Large intestine (tissue), 3 donors: ENCODE data around the gene KSR1. TPM values are rescaled to one million over a fixed set of nuclear protein-coding genes. Genes with fewer than 3 reads are reported as not detected.

ENCODE experiments used
- DNase-seq, 2 donors: peaks; one replicate each; pipeline versions ENCODE4 v3.0.0 to v3.0.0-alpha.2; 2013
- H3K27ac ChIP-seq: one replicate; pipeline ENCODE4 v1.5.1; 2013; ENCODE audit warnings: low read length
- H3K27me3 ChIP-seq: 2 replicates; pipeline ENCODE4 v1.6.1; 2013; ENCODE audit warnings: low read length; ENCODE audit not compliant: control insufficient read depth, insufficient read depth
- H3K36me3 ChIP-seq: 2 replicates; pipeline ENCODE4 v1.6.1; 2013; ENCODE audit warnings: low read length; ENCODE audit not compliant: control insufficient read depth, insufficient read depth
- H3K4me1 ChIP-seq: one replicate; pipeline ENCODE4 v1.6.1; 2013; ENCODE audit warnings: low read length; ENCODE audit not compliant: control insufficient read depth, insufficient read depth
- H3K4me3 ChIP-seq: one replicate; pipeline ENCODE4 v1.5.1; 2013; ENCODE audit warnings: low read length
- H3K9me3 ChIP-seq: one replicate; pipeline ENCODE4 v1.6.1; 2013; ENCODE audit warnings: mild to moderate bottlenecking, low read depth, low read length, moderate library complexity; ENCODE audit not compliant: control insufficient read depth
- WGBS: methylation state at CpG from one replicate; pipeline ENCODE4 v1.1.5; 2013; ENCODE audit warnings: low lambda C conversion rate; ENCODE audit not compliant: insufficient coverage; 5-methylcytosine and 5-hydroxymethylcytosine counted together
- polyA plus RNA-seq: library from polyadenylated mRNA; unstranded; fragments of 120-200 nt; gene quantifications from one replicate; pipeline ENCODE4 v1.2.1, GENCODE V29; 2013

The KSR1 gene
- polyA plus RNA-seq, 1 donor = 65.0 TPM

- H3K4me1 ChIP-seq = peaks cover 49% of the 10 kb centered on the region
- H3K27me3 ChIP-seq = no peaks in the 10 kb centered on the region
- no peak overlapping the region for H3K27ac ChIP-seq
- H3K9me3 ChIP-seq = no peaks in the 10 kb centered on the region
- no peak overlapping the region for H3K4me3 ChIP-seq
- no peak for DNase-seq
- no peaks in the 10 kb centered on the region for H3K36me3 ChIP-seq
- WGBS = no CpG with 5 or more reads among the region's 2 CpGs
Observed at GRCh38 chr17:27525316-27525715, 69.1 kb downstream of the KSR1 start.

DNA sequence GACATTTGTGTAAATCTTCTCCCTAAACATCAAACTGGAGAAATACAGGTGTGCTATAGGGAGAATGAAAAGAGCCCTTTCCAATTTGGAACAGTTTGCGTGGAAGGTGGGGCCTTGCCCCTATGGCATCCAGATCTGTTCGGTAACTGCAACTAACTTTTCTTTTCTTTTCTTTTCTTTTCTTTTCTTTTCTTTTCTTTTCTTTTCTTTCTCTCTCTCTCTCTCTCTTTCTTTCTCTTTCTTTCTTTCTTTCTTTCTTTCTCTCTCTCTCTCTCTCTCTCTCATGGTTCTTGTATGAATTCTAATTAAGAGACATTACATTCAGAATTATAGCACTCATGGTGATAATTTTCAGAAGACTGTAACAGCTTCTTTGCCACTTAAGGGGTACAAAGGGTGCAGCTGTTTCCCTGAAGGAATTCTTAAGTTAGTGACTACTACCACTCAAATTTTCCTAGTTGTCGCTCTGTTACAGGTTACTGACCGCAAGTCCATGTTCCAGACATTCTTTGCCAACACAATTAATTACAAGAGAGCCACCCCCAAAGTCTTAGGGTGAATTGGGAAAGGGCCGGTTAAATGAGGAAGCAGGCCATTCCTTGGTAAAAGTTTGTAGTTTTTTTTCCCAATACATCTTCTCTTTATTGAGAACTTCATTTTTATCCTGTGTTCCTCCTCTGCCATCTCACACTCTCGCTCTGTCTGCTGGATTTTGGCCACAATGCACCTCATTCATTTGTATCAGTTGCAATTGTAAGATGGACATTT lies 69.8 kb downstream of the KSR1 start:
- Histone ChIP-seq H3K27me3 (no peaks in the 10 kb centered on the region), H3K4me3 (no peak overlapping the region), H3K36me3 (no peaks in the 10 kb centered on the region), H3K4me1 (peaks cover 49% of the 10 kb centered on the region), H3K27ac (no peak overlapping the region), H3K9me3 (no peaks in the 10 kb centered on the region)
- 95% methylated on average over 4 of the region's 6 CpGs for WGBS
- DNase-seq = no peak

DNA sequence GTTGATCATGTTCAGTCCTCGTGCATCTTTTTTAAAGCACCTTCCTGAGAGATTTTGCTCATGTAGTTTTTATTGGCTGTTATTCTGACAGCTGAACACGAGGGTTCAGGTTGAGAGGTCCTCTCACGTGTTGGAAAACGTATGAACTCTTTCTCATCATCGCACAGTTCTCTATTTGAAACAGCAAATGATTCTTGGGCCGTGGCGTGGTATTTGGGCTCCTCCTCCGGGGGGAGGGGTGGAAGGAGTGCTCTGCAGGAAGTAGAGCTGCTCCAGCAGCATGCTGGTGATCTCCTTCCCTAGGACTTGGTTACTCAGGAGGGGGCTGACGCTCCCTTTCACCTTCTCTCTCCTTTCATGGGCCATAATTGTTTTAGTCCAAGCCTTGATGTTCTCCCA lies 70.4 kb downstream of the KSR1 start:
- H3K9me3 ChIP-seq = no peaks in the 10 kb centered on the region
- H3K4me3 ChIP-seq = no peak overlapping the region
- DNase-seq = peak in 1 of 2 donors; percentile 73
- peaks cover 49% of the 10 kb centered on the region for H3K4me1 ChIP-seq
- peak overlapping the region; percentile 41 for H3K27ac ChIP-seq
- no peaks in the 10 kb centered on the region for H3K36me3 ChIP-seq
- WGBS = no CpG with 5 or more reads among the region's 9 CpGs
- no peaks in the 10 kb centered on the region for H3K27me3 ChIP-seq

DNA sequence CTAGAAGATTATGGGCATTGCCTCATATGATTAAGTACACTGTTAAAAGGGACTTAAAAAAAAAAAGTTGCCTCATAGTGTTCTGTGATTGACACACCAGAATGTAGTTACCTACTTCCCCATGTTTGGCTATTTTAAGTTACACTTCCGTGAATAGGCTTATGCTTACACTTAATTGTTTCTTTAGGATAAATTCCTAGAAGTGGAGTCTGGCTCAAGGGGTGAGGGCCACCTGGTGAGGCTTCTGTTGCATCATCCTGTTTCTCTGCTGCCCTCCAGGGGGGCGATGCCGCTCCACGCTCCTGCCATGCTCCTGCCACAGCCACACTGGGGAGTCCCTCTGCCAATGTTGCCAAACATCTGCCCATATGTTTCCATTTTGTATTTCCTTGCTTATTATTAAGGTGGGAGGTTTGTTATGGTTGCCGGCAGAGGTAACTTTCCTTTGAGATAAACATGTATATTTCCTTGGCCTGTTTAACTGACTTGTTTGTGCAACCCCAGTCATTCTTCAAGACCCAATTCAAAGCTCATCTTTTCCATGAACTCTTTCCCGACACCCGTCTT lies 73.1 kb downstream of the KSR1 start:
- no peaks in the 10 kb centered on the region for H3K36me3 ChIP-seq
- peak in 1 of 2 donors; percentile 43 for DNase-seq
- no peak overlapping the region for H3K4me3 ChIP-seq
- WGBS = 73% methylated on average over 3 of the region's 7 CpGs
- H3K27ac ChIP-seq = peak overlapping the region; percentile 26
- H3K4me1 ChIP-seq = peaks cover 58% of the 10 kb centered on the region
- H3K27me3 ChIP-seq = no peaks in the 10 kb centered on the region
- no peaks in the 10 kb centered on the region for H3K9me3 ChIP-seq

GRCh38 chr17:27530764-27531391 lies 74.6 kb downstream of the KSR1 start:
- Histone ChIP-seq H3K4me3 (no peak overlapping the region), H3K9me3 (no peaks in the 10 kb centered on the region), H3K27ac (peak overlapping the region; percentile 86), H3K27me3 (no peaks in the 10 kb centered on the region), H3K4me1 (peaks cover 66% of the 10 kb centered on the region), H3K36me3 (no peaks in the 10 kb centered on the region)
- peak; percentile 86 to 93 for DNase-seq
- 41% methylated on average over 4 of the region's 12 CpGs for WGBS

GRCh38 chr17:27531469-27531961 lies 75.3 kb downstream of the KSR1 start:
- Histone ChIP-seq H3K9me3 (no peaks in the 10 kb centered on the region), H3K27ac (peak overlapping the region; percentile 86), H3K4me3 (no peak overlapping the region), H3K36me3 (no peaks in the 10 kb centered on the region), H3K4me1 (peaks cover 67% of the 10 kb centered on the region), H3K27me3 (no peaks in the 10 kb centered on the region)
- no peak for DNase-seq
- no CpG with 5 or more reads among the region's 6 CpGs for WGBS

- peak in 1 of 2 donors; percentile 54 for DNase-seq
- Histone ChIP-seq H3K27me3 (no peaks in the 10 kb centered on the region), H3K27ac (peak overlapping the region; percentile 86), H3K4me1 (peaks cover 71% of the 10 kb centered on the region), H3K36me3 (no peaks in the 10 kb centered on the region), H3K9me3 (no peaks in the 10 kb centered on the region), H3K4me3 (no peak overlapping the region)
- no CpG with 5 or more reads among the region's 23 CpGs for WGBS
Observed at GRCh38 chr17:27532269-27533263, 76.3 kb downstream of the KSR1 start.

GRCh38 chr17:27533874-27534815 lies 77.9 kb downstream of the KSR1 start:
- Histone ChIP-seq H3K27ac (peak overlapping the region; percentile 97), H3K27me3 (no peaks in the 10 kb centered on the region), H3K4me3 (no peak overlapping the region), H3K36me3 (no peaks in the 10 kb centered on the region), H3K9me3 (no peaks in the 10 kb centered on the region), H3K4me1 (peaks cover 72% of the 10 kb centered on the region)
- no CpG with 5 or more reads among the region's 14 CpGs for WGBS
- no peak for DNase-seq

DNA sequence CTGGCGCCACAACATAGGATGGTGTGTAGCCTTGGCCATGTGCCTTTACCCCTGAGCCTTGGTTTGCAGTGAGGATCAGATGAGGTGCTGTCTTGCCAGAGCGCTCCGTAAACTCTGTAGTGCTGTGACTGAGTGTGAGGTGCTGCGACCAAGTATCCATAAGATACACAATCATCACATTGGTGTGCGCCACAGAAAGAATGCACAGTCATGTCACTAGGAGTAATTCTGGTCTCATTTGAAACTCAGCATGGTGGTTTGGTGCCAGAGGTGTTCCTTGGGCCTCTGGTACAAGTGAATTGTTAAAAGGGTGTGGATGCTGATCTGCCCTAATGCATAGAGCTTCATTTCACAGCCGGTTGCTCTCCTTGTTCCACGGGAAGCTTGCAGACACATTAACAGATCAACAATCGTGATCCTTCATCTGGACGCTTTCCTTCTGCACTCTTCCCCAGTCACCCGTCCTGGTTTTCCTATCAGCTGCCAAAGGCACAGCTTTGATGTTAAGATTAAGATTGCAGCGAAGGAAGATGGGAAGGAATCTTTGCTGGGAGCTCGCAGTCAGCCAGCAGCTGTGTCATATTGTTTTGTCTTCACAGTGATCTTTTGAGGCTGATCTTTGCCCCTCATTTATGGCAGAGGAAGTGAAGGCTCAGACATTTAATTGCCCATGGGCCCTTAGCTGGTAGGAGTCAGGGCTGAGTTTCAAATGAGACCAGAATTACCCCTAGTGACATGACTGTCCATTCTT lies 79.1 kb downstream of the KSR1 start:
- peak overlapping the region; percentile 97 for H3K27ac ChIP-seq

More for the DNA sequence above, 79.1 kb downstream of the KSR1 start:
- Histone ChIP-seq H3K9me3 (no peaks in the 10 kb centered on the region), H3K4me1 (peaks cover 75% of the 10 kb centered on the region), H3K36me3 (no peaks in the 10 kb centered on the region), H3K4me3 (no peak overlapping the region), H3K27me3 (no peaks in the 10 kb centered on the region)
- no CpG with 5 or more reads among the region's 12 CpGs for WGBS
- peak; percentile 82 to 94 for DNase-seq
